Liver (tissue), 3 donors: Measurements from ENCODE around the gene STOX1.

Source experiments
- EGR1 ChIP-seq, 2 donors: IDR thresholded peaks; 2 replicates each; pipeline ENCODE4 v1.6.1; 2016 to 2018; ENCODE audit warnings: antibody characterized with exemption in 2 of 2, low read depth in 2 of 2
- FOXA1 ChIP-seq: IDR thresholded peaks from 2 replicates; pipeline ENCODE4 v1.6.1; 2016; ENCODE audit warnings: antibody characterized with exemption
- FOXA2 ChIP-seq: IDR thresholded peaks from 2 replicates; pipeline ENCODE4 v1.6.1; 2016; ENCODE audit warnings: antibody characterized with exemption
- GABPA ChIP-seq, 2 donors: IDR thresholded peaks in 1 of 2; conservative IDR thresholded peaks in 1 of 2; 2 replicates each; pipeline ENCODE4 v1.6.1; 2016; ENCODE audit warnings: antibody characterized with exemption in 2 of 2, mild to moderate bottlenecking in 1 of 2, moderate library complexity in 1 of 2
- JUND ChIP-seq, 2 donors: IDR thresholded peaks; 2 replicates each; pipeline ENCODE4 v1.6.1; 2016; ENCODE audit warnings: antibody characterized with exemption in 2 of 2
- RAD21 ChIP-seq, 2 donors: IDR thresholded peaks; 2 replicates each; pipeline ENCODE4 v1.6.1; 2016; ENCODE audit warnings: antibody characterized with exemption in 2 of 2, mild to moderate bottlenecking in 2 of 2
- RXRA ChIP-seq, 2 donors: IDR thresholded peaks; 2 replicates each; pipeline ENCODE4 v1.6.1; 2017 to 2018; ENCODE audit warnings: antibody characterized with exemption in 2 of 2, mild to moderate bottlenecking in 1 of 2
- SP1 ChIP-seq: IDR thresholded peaks from 2 replicates; pipeline ENCODE4 v1.6.1; 2018; ENCODE audit warnings: antibody characterized with exemption, mild to moderate bottlenecking
- TAF1 ChIP-seq: conservative IDR thresholded peaks from 2 replicates; pipeline ENCODE4 v1.6.1; 2016; ENCODE audit warnings: antibody characterized with exemption, mild to moderate bottlenecking
- YY1 ChIP-seq: IDR thresholded peaks from 2 replicates; pipeline ENCODE4 v1.6.1; 2016; ENCODE audit warnings: antibody characterized with exemption, mild to moderate bottlenecking
- TF ChIP-seq, protein P1 (sequence below): IDR thresholded peaks from 2 replicates; pipeline ENCODE4 v1.6.1; 2016; ENCODE audit warnings: antibody characterized with exemption
- TF ChIP-seq, protein P2 (sequence below): IDR thresholded peaks from 2 replicates; pipeline ENCODE4 v1.6.1; 2016; ENCODE audit warnings: antibody characterized with exemption
- TF ChIP-seq, protein P3 (sequence below): fragments of 150-350 bp; IDR thresholded peaks from 2 replicates; pipeline ENCODE4 v1.5.1; 2017; ENCODE audit warnings: improper control_type of control experiment, low read depth, low read length; ENCODE audit not compliant: missing input control
- TF ChIP-seq, protein P4 (sequence below): IDR thresholded peaks from 2 replicates; pipeline ENCODE4 v1.6.1; 2016; ENCODE audit warnings: antibody characterized with exemption, mild to moderate bottlenecking
- donor health status: healthy.
- donor health status: healthy.

DNA sequence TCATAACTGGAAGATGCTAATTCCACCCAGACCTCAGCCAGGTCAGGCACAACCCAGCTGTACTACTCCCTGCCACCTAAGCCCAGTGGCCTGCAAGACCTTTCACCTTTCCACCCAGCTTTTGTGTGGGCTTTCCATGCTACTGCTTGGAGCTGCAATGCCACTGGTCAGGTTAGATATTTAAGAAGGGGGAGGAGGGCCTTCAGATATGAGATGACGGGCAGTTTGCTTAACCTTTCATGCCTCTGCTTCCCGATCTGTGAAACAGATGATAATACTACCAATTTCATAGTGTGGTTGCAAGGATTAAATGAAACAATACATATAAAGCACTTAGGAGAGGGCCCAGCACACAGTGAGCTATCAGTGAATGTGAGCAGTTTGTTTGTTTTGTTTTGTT is 20.9 kb downstream of the STOX1 start:
- TF ChIP-seq, protein P1, sequence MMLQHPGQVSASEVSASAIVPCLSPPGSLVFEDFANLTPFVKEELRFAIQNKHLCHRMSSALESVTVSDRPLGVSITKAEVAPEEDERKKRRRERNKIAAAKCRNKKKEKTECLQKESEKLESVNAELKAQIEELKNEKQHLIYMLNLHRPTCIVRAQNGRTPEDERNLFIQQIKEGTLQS = no peak
- no peak for TF ChIP-seq EGR1 (IDR thresholded peaks at IDR 0.05; ENCODE audit: low read depth in 2 of 2)
- no peak for TF ChIP-seq FOXA2
- TF ChIP-seq, protein P2, sequence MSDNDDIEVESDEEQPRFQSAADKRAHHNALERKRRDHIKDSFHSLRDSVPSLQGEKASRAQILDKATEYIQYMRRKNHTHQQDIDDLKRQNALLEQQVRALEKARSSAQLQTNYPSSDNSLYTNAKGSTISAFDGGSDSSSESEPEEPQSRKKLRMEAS = no peak
- TF ChIP-seq, protein P3, sequence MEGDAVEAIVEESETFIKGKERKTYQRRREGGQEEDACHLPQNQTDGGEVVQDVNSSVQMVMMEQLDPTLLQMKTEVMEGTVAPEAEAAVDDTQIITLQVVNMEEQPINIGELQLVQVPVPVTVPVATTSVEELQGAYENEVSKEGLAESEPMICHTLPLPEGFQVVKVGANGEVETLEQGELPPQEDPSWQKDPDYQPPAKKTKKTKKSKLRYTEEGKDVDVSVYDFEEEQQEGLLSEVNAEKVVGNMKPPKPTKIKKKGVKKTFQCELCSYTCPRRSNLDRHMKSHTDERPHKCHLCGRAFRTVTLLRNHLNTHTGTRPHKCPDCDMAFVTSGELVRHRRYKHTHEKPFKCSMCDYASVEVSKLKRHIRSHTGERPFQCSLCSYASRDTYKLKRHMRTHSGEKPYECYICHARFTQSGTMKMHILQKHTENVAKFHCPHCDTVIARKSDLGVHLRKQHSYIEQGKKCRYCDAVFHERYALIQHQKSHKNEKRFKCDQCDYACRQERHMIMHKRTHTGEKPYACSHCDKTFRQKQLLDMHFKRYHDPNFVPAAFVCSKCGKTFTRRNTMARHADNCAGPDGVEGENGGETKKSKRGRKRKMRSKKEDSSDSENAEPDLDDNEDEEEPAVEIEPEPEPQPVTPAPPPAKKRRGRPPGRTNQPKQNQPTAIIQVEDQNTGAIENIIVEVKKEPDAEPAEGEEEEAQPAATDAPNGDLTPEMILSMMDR = no peak
- TF ChIP-seq TAF1 = no peak
- TF ChIP-seq, protein P4, sequence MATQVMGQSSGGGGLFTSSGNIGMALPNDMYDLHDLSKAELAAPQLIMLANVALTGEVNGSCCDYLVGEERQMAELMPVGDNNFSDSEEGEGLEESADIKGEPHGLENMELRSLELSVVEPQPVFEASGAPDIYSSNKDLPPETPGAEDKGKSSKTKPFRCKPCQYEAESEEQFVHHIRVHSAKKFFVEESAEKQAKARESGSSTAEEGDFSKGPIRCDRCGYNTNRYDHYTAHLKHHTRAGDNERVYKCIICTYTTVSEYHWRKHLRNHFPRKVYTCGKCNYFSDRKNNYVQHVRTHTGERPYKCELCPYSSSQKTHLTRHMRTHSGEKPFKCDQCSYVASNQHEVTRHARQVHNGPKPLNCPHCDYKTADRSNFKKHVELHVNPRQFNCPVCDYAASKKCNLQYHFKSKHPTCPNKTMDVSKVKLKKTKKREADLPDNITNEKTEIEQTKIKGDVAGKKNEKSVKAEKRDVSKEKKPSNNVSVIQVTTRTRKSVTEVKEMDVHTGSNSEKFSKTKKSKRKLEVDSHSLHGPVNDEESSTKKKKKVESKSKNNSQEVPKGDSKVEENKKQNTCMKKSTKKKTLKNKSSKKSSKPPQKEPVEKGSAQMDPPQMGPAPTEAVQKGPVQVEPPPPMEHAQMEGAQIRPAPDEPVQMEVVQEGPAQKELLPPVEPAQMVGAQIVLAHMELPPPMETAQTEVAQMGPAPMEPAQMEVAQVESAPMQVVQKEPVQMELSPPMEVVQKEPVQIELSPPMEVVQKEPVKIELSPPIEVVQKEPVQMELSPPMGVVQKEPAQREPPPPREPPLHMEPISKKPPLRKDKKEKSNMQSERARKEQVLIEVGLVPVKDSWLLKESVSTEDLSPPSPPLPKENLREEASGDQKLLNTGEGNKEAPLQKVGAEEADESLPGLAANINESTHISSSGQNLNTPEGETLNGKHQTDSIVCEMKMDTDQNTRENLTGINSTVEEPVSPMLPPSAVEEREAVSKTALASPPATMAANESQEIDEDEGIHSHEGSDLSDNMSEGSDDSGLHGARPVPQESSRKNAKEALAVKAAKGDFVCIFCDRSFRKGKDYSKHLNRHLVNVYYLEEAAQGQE = no peak
- TF ChIP-seq GABPA (IDR thresholded peaks at IDR 0.05 in 1 of 2, conservative IDR thresholded peaks at IDR 0.05 in 1 of 2) = no peak
- no peak for TF ChIP-seq YY1
- TF ChIP-seq FOXA1 = no peak
- TF ChIP-seq SP1 = no peak
- TF ChIP-seq RAD21 (IDR thresholded peaks at IDR 0.05) = no peak
- no peak for TF ChIP-seq JUND (IDR thresholded peaks at IDR 0.05)
- no peak for TF ChIP-seq RXRA (IDR thresholded peaks at IDR 0.05)
